ENCODE measurements around the gene MALRD1. TPM values are rescaled to one million over a fixed set of nuclear protein-coding genes. Genes with fewer than 3 reads are reported as not detected.
"Not testable (repeated sequence)": the region's sequence is repeated elsewhere in the genome, so short reads cannot be mapped to it uniquely, and the experiment has no call there.

MALRD1 gene
- polyA plus RNA-seq, 6 donors from 2014 or later: not detected

- H3K27me3 Mint-ChIP-seq: no peaks in the 10 kb centered on the region
Measured at GRCh38 chr10:19505320-19506312, 457.0 kb downstream of the MALRD1 start.

GRCh38 chr10:19510005-19510732 is 461.6 kb downstream of the MALRD1 start:
- not testable (repeated sequence) for H3K27me3 Mint-ChIP-seq; H3K4me1 Mint-ChIP-seq; ATAC-seq (ENCODE audit: low read depth in 2 of 2); H3K36me3 Mint-ChIP-seq; H3K9me3 Mint-ChIP-seq; DNase-seq; H3K27ac Mint-ChIP-seq; H3K4me3 Mint-ChIP-seq

More at GRCh38 chr10:19505320-19506312, 457.0 kb downstream of the MALRD1 start:
- Mint-ChIP-seq H3K9me3 (peaks cover 0 to 4% (median 0%) of the 10 kb centered on the region in 7 donors), H3K4me3 (no peak overlapping the region), H3K4me1 (no peaks in the 10 kb centered on the region), H3K36me3 (no peaks in the 10 kb centered on the region), H3K27ac (no peak overlapping the region)
- ATAC-seq (ENCODE audit: low read depth in 2 of 2) (no peak), DNase-seq (no peak)

- H3K4me1 Mint-ChIP-seq: no peaks in the 10 kb centered on the region
- ATAC-seq (ENCODE audit: low read depth in 2 of 2): no peak
- no peaks in the 10 kb centered on the region for H3K36me3 Mint-ChIP-seq
- DNase-seq: no peak
- H3K9me3 Mint-ChIP-seq: peaks cover 0 to 13% (median 4%) of the 10 kb centered on the region in 7 donors
- H3K27ac Mint-ChIP-seq: no peak overlapping the region
- H3K27me3 Mint-ChIP-seq: no peaks in the 10 kb centered on the region
- no peak overlapping the region for H3K4me3 Mint-ChIP-seq
Measured at GRCh38 chr10:19518109-19518508, 469.5 kb downstream of the MALRD1 start.

GRCh38 chr10:19518632-19519031 is 470.0 kb downstream of the MALRD1 start:
- Mint-ChIP-seq H3K27ac (no peak overlapping the region), H3K36me3 (no peaks in the 10 kb centered on the region), H3K9me3 (peaks cover 0 to 13% (median 4%) of the 10 kb centered on the region in 7 donors), H3K4me3 (no peak overlapping the region), H3K4me1 (no peaks in the 10 kb centered on the region), H3K27me3 (no peaks in the 10 kb centered on the region)
- DNase-seq (no peak), ATAC-seq (ENCODE audit: low read depth in 2 of 2) (no peak)

DNA sequence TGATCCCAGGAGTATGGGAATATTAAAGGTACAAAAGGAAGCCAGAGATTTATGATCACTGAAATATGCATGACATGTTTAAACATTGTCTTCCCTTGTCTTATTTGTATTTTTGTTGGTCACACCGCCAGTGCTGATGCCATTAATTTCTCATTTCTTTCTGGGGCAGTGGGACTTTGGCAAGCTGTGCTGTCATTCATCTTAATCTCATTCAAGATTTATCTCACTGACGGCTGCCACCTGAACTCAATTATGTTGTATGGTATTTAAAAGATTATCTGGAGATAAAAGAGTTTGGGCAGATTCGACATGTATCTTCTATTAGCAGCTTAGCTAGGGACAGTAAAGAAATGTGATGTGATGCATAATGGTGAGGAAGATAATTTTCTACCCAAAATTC is 482.7 kb downstream of the MALRD1 start:
- peaks cover 0 to 4% (median 0%) of the 10 kb centered on the region in 7 donors for H3K9me3 Mint-ChIP-seq
- no peaks in the 10 kb centered on the region for H3K36me3 Mint-ChIP-seq
- no peaks in the 10 kb centered on the region for H3K27me3 Mint-ChIP-seq
- H3K4me1 Mint-ChIP-seq: no peaks in the 10 kb centered on the region
- H3K27ac Mint-ChIP-seq: no peak overlapping the region
- DNase-seq (no peak), ATAC-seq (ENCODE audit: low read depth in 2 of 2) (no peak)
- H3K4me3 Mint-ChIP-seq: no peak overlapping the region

GRCh38 chr10:19532411-19532810 is 483.8 kb downstream of the MALRD1 start:
- H3K27me3 Mint-ChIP-seq: no peaks in the 10 kb centered on the region
- H3K27ac Mint-ChIP-seq: no peak overlapping the region
- ATAC-seq (ENCODE audit: low read depth in 2 of 2) (no peak), DNase-seq (no peak)
- H3K9me3 Mint-ChIP-seq: peaks cover 0 to 9% (median 0%) of the 10 kb centered on the region in 7 donors
- H3K4me1 Mint-ChIP-seq: no peaks in the 10 kb centered on the region
- H3K4me3 Mint-ChIP-seq: no peak overlapping the region
- H3K36me3 Mint-ChIP-seq: no peaks in the 10 kb centered on the region

- ATAC-seq (ENCODE audit: low read depth in 2 of 2): no peak
- no peak for DNase-seq
- H3K9me3 Mint-ChIP-seq: peaks cover 0 to 10% (median 0%) of the 10 kb centered on the region in 7 donors
- no peaks in the 10 kb centered on the region for H3K4me1 Mint-ChIP-seq
- H3K27me3 Mint-ChIP-seq: no peaks in the 10 kb centered on the region
- no peak overlapping the region for H3K4me3 Mint-ChIP-seq
- peak overlapping the region in 1 of 6 donors; percentile 22 for H3K27ac Mint-ChIP-seq
- no peaks in the 10 kb centered on the region for H3K36me3 Mint-ChIP-seq
Measured at GRCh38 chr10:19541299-19541698, 492.7 kb downstream of the MALRD1 start.

GRCh38 chr10:19546224-19546623 is 497.6 kb downstream of the MALRD1 start:
- Mint-ChIP-seq H3K4me3 (no peak overlapping the region), H3K9me3 (peaks cover 0 to 11% (median 2%) of the 10 kb centered on the region in 7 donors), H3K4me1 (no peaks in the 10 kb centered on the region), H3K27me3 (no peaks in the 10 kb centered on the region), H3K36me3 (no peaks in the 10 kb centered on the region), H3K27ac (no peak overlapping the region)
- ATAC-seq (ENCODE audit: low read depth in 2 of 2) (no peak), DNase-seq (no peak)

GRCh38 chr10:19549503-19549902 is 500.9 kb downstream of the MALRD1 start:
- Mint-ChIP-seq H3K27ac (no peak overlapping the region), H3K4me1 (no peaks in the 10 kb centered on the region), H3K4me3 (no peak overlapping the region), H3K36me3 (no peaks in the 10 kb centered on the region), H3K27me3 (no peaks in the 10 kb centered on the region), H3K9me3 (peaks cover 0 to 14% (median 2%) of the 10 kb centered on the region in 7 donors)
- ATAC-seq (ENCODE audit: low read depth in 2 of 2) (no peak), DNase-seq (no peak)

- no peaks in the 10 kb centered on the region for H3K27me3 Mint-ChIP-seq
- peaks cover 0 to 10% (median 0%) of the 10 kb centered on the region in 7 donors for H3K9me3 Mint-ChIP-seq
- H3K27ac Mint-ChIP-seq: no peak overlapping the region
- H3K36me3 Mint-ChIP-seq: no peaks in the 10 kb centered on the region
- no peak for ATAC-seq (ENCODE audit: low read depth in 2 of 2)
- no peaks in the 10 kb centered on the region for H3K4me1 Mint-ChIP-seq
- DNase-seq: no peak
- no peak overlapping the region for H3K4me3 Mint-ChIP-seq
Measured at GRCh38 chr10:19556666-19557065, 508.1 kb downstream of the MALRD1 start.

DNA sequence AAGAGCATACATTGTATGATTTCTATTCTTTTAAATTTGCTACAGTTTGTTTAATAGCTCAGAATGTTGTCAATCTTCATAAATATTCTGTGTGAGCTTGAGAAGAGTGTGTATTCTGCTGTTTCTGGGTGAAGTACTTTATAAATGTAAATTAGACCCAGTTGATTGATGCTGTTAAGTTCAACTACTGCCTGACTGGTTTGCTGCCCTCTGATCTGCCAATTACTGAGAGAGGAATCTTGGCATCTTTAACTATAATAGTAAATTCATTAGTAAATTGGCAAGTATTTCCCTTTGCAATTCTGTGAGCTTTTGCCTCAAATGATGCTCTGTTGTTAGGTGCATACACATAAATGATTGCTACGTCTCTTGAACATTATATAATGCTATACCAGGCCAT is 512.6 kb downstream of the MALRD1 start:
- H3K36me3 Mint-ChIP-seq: no peaks in the 10 kb centered on the region
- H3K4me1 Mint-ChIP-seq: no peaks in the 10 kb centered on the region
- no peak for ATAC-seq (ENCODE audit: low read depth in 2 of 2)
- DNase-seq: no peak
- no peak overlapping the region for H3K27ac Mint-ChIP-seq
- peaks cover 0 to 3% (median 0%) of the 10 kb centered on the region in 7 donors for H3K9me3 Mint-ChIP-seq
- no peaks in the 10 kb centered on the region for H3K27me3 Mint-ChIP-seq
- H3K4me3 Mint-ChIP-seq: no peak overlapping the region

DNA sequence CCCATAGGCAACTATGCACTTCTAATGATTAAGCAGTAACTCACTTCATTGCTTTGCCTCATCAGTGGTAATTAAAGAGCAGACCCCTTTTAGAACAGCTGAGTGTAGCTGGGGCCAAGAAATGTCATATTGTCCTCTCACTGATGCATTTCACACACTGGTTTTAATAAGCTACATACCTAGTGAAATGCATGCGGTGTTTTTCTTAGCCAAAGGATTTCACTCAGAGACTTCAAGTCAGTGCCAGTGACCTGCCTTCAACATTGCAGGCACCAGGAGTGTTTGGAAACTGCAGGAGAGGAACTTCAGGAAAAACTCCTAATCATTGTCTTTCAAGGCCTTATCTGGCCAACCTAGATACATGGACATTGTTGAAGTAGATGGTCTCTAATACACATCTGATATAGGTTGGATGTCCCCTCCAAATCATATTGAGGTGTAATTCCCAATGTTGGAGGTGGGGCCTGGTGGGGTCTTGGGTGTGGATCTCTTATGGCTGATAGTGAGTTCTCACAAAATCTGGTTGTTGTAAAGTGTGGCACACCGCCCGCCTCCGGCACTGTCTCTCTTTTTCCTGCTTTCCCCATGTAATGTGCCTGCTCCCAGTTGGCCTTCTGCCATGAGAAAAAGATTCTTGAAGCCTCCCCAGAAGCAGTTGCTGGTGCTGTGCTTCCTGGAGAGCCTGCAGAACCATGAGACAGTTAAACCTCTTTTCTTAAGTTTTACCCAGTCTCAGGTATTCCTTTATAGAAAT is 515.0 kb downstream of the MALRD1 start:
- no peaks in the 10 kb centered on the region for H3K36me3 Mint-ChIP-seq
- DNase-seq: no peak
- H3K4me3 Mint-ChIP-seq: no peak overlapping the region
- H3K27ac Mint-ChIP-seq: no peak overlapping the region
- H3K4me1 Mint-ChIP-seq: no peaks in the 10 kb centered on the region
- ATAC-seq (ENCODE audit: low read depth in 2 of 2): no peak
- H3K27me3 Mint-ChIP-seq: no peaks in the 10 kb centered on the region
- H3K9me3 Mint-ChIP-seq: peaks cover 0 to 3% (median 0%) of the 10 kb centered on the region in 7 donors

- Mint-ChIP-seq H3K27me3 (no peaks in the 10 kb centered on the region), H3K4me3 (no peak overlapping the region), H3K27ac (no peak overlapping the region), H3K36me3 (no peaks in the 10 kb centered on the region), H3K9me3 (peaks cover 0 to 4% (median 2%) of the 10 kb centered on the region in 7 donors), H3K4me1 (no peaks in the 10 kb centered on the region)
- ATAC-seq (ENCODE audit: low read depth in 2 of 2): no peak
- DNase-seq: no peak
Measured at GRCh38 chr10:19570120-19570519, 521.5 kb downstream of the MALRD1 start.

Measured in naive B cell (primary cell).